Testis (tissue), 3 donors: ENCODE results near the gene ZNF83. TPM values are rescaled to one million over a fixed set of nuclear protein-coding genes. Genes with fewer than 3 reads are reported as not detected.
"Not testable (repeated sequence)": the region's sequence is repeated elsewhere in the genome, so short reads cannot be mapped to it uniquely, and the experiment has no call there.

ENCODE experiments used
- DNase-seq: peaks from one replicate; pipeline ENCODE4 v3.0.0-alpha.2; 2019
- H3K27ac ChIP-seq, 2 donors: fragments of 200-600 bp; sonication (generic); one replicate each; pipeline ENCODE4 v1.5.1; 2019
- H3K27me3 ChIP-seq: fragments of 200-600 bp; sonication (generic); one replicate; pipeline ENCODE4 v1.5.1; 2019
- H3K36me3 ChIP-seq: fragments of 200-600 bp; sonication (generic); one replicate; pipeline ENCODE4 v1.5.1; 2017; ENCODE audit warnings: low read depth; ENCODE audit errors: missing control alignments
- H3K4me1 ChIP-seq: fragments of 200-600 bp; sonication (generic); one replicate; pipeline ENCODE4 v1.5.1; 2019
- H3K4me3 ChIP-seq, 2 donors: fragments of 200-600 bp; sonication (generic); one replicate each; pipeline ENCODE4 v1.5.1; 2017 to 2019
- H3K9me3 ChIP-seq: fragments of 200-600 bp; sonication (generic); one replicate; pipeline ENCODE4 v1.5.1; 2017
- POLR2A ChIP-seq: fragments of 450-650 bp; IDR thresholded peaks from one replicate; pipeline ENCODE4 v1.6.1; 2017; ENCODE audit warnings: antibody characterized with exemption, mild to moderate bottlenecking, moderate library complexity
- WGBS, 2 donors: methylation state at CpG; one replicate each; pipeline ENCODE4 v1.1.5; 2018; 5-methylcytosine and 5-hydroxymethylcytosine counted together
- intact Hi-C: fragments of 100-400 bp; cut with DNase I; formaldehyde crosslinking; loops from one replicate; pipeline ENCODE4 v1.15.1; 2023; ENCODE audit warnings: low total_unique reads
- polyA plus RNA-seq: library from polyadenylated mRNA; stranded (reverse); fragments of 350-450 nt; fragmentation: Illumina TruSeq; extraction: RNeasy Lipid Tissue Mini Kit (QIAGEN cat#74804); gene quantifications from one replicate; pipeline ENCODE4 v1.2.3, GENCODE V29; 2014; ENCODE audit warnings: low read depth, low replicate concordance; ENCODE audit not compliant: insufficient read depth
- total RNA-seq, 2 donors: library from RNA; depleted of rRNA; stranded (reverse); fragments of >200 nt; gene quantifications; one replicate each; pipeline ENCODE4 v1.2.3, GENCODE V29; 2016
- TF ChIP-seq, protein P1 (sequence below), 3 experiments: fragments of 450-650 bp in 2 of 3; fragments of 200-600 bp in 1 of 3; sonication (generic) in 1 of 3; IDR thresholded peaks; one replicate each; pipeline ENCODE4 v1.5.1; 2016 to 2019; ENCODE audit warnings: antibody characterized with exemption in 3 of 3, mild to moderate bottlenecking in 2 of 3, moderate library complexity in 1 of 3

ZNF83 gene
- total and polyA plus RNA-seq, 3 donors from 2014 or later = 28.6 to 61.1 (median 50.8) TPM

DNA sequence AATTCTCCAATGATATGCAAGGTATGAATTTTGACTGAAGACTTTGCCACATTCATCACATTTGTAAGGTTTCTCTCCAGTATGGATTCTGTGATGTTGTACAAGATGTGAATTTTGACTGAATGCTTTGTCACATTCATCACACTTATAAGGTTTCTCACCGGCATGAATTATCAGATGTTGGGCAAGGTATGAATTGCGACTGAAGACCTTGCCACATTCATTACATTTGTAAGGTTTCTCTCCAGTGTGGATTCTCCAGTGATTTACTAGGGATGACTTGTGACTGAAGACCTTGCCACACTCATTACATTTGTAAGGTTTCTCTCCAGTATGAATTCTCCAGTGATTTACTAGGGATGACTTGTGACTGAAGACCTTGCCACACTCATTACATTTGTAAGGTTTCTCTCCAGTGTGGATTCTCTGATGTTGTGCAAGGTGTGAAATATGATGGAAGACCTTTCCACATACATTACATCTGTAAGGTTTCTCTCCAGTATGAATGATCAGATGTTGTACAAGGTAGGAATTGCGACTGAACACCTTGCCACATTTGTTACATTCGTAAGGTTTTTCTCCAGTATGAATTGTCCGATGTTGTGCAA, 24.8 kb downstream of the ZNF83 start:
- Histone ChIP-seq H3K36me3 (no peaks in the 10 kb centered on the region), H3K4me3 (no peak overlapping the region), H3K4me1 (no peaks in the 10 kb centered on the region), H3K27me3 (no peaks in the 10 kb centered on the region), H3K27ac (no peak overlapping the region), H3K9me3 (no peaks in the 10 kb centered on the region)
- intact Hi-C loops = no loop called here
- TF ChIP-seq, protein P1, sequence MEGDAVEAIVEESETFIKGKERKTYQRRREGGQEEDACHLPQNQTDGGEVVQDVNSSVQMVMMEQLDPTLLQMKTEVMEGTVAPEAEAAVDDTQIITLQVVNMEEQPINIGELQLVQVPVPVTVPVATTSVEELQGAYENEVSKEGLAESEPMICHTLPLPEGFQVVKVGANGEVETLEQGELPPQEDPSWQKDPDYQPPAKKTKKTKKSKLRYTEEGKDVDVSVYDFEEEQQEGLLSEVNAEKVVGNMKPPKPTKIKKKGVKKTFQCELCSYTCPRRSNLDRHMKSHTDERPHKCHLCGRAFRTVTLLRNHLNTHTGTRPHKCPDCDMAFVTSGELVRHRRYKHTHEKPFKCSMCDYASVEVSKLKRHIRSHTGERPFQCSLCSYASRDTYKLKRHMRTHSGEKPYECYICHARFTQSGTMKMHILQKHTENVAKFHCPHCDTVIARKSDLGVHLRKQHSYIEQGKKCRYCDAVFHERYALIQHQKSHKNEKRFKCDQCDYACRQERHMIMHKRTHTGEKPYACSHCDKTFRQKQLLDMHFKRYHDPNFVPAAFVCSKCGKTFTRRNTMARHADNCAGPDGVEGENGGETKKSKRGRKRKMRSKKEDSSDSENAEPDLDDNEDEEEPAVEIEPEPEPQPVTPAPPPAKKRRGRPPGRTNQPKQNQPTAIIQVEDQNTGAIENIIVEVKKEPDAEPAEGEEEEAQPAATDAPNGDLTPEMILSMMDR (IDR thresholded peaks at IDR 0.05) = no peak
- TF ChIP-seq POLR2A = no peak
- WGBS, 2 donors = 95 to 96% methylated on average over 5 of the region's 5 CpGs
- no peak for DNase-seq

DNA sequence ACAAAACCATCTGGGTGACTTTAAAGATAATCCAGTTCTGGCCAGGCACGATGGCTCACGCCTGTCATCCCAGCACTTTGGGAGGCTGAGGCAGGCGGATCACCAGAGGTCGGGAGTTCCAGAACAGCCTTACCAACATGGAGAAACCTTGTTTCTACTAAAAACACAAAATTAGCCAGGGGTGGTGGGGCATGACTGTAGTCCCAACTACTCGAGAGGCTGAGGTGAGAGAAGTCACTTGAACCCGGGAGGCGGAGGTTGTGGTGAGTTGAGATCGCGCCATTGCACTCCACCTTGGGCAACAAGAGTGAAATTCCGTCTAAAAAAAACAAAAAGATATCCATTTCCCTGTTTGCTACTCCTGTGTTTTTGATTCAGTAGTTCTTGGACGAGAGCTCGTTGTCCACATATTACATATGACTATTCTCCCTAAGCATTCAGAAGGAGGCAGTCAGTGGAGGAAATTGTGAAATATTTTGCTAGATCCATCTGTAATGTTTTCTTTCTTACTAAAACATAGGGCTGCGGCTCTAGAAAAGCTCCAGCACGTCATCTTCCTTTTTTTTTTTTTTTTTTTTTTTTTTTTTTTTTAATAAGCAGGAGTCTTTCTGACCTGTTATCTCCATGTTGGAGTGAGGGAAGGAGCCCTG, 34.5 kb downstream of the ZNF83 start:
- Histone ChIP-seq H3K4me1 (peaks cover 14% of the 10 kb centered on the region), H3K27ac (no peak overlapping the region), H3K4me3 (no peak overlapping the region), H3K9me3 (no peaks in the 10 kb centered on the region), H3K27me3 (no peaks in the 10 kb centered on the region), H3K36me3 (no peaks in the 10 kb centered on the region)
- no peak for TF ChIP-seq POLR2A
- TF ChIP-seq, protein P1 (IDR thresholded peaks at IDR 0.05) = no peak
- no peak for DNase-seq
- intact Hi-C loops = no loop called here
- WGBS, 2 donors = 87 to 88% methylated on average over 14 of the region's 14 CpGs

DNA sequence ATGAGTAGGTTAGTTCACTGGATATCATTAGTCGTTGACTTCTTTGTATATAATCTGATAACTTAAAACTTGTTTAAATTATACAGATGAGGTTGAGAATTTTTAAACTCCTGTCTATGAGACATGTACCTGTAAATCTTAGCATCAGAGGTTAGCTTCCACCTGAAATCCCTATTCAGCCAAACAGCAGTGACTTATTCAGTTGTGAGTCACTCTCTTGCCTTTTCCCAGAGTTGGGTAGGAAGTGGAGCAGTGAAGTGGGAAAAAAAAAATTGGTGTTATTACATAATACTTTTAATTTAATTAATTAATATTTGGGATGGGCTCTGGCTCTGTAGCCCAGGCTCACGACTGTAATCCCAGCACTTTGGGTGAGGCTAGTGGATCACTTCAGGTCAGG, 35.2 kb downstream of the ZNF83 start:
- Histone ChIP-seq H3K27ac (no peak overlapping the region), H3K36me3 (no peaks in the 10 kb centered on the region), H3K4me1 (peaks cover 14% of the 10 kb centered on the region), H3K27me3 (no peaks in the 10 kb centered on the region), H3K4me3 (no peak overlapping the region), H3K9me3 (no peaks in the 10 kb centered on the region)
- intact Hi-C loops = no loop called here
- DNase-seq = no peak
- WGBS, 2 donors = 69 to 76% methylated on average over 2 of the region's 2 CpGs
- TF ChIP-seq, protein P1 (IDR thresholded peaks at IDR 0.05) = no peak
- no peak for TF ChIP-seq POLR2A

DNA sequence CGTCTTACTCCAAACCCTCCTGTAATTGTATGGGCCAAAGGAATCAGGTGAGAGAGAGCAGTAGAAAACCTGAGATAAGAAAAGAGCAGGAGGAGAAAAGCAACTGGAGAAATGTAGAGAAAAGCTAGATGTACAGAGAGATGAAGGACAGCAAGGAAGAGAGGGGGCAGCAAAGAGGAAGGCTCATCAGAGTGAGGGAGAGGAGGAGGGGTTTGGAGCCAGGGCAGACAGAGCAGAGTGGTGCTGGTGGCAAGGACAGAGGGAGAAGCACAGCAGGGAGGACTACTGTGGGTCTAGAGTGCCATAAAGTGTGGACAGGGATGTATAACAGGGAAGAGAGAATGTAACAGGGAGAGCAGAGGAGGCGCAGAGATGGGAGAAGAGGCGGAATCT, 36.2 kb downstream of the ZNF83 start:
- H3K27ac ChIP-seq = not testable (repeated sequence)

DNA sequence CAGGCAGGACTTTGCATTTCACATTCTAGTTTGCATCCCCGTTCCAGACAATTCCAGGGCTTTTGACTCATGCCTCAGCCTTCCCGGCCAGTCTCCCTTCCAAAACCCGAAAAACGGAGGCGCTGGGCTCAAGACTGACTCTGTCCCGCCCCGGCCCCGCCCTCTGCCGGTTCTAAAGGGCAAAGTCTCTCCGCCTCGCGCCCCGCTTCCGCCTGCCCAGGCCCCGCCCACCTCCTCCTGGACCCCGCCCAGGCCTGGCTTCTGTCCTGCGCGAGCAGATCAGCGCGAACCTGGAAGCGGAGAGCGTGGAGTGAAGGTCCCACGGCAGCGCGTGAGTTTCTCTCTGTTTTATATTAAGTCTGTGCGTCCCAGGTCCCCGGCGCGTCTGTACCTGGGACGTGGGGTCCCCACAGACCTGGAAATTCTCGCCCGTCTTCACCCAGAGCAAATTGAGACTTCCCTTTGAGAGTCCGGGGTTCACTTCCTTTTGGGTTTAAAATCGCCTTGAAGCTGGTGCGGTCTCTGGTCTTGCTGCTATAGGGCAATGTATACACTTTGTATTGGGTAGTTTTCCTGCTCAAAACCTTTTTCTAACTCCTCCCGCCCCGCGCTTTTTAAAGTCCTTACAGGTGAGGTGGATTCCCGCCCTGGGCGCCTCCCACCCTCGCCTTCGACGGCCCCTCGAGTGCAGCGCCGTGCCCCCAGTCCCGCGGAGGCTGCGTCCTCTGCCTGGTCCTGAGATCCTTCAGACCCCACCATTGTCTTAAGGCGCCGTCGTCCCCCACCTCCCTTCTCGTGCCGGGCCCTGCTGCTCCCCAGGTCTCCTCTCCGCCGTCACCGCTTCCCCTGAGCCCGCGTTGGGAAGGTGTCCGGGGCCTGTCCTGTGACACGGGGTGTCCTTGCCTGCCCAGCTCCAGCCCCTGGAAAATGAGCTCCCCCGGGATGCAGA, 36.9 kb downstream of the ZNF83 start:
- Histone ChIP-seq H3K4me1 (peaks cover 14% of the 10 kb centered on the region), H3K27me3 (no peaks in the 10 kb centered on the region), H3K36me3 (no peaks in the 10 kb centered on the region), H3K4me3 (peak overlapping the region; percentile 64 to 66), H3K27ac (peak overlapping the region; percentile 50 to 61), H3K9me3 (no peaks in the 10 kb centered on the region)
- peak; percentile 94 for DNase-seq
- WGBS, 2 donors = 0 to 1% methylated on average over 26 to 62 of the region's 62 CpGs
- intact Hi-C loops = no loop called here
- TF ChIP-seq, protein P1 (IDR thresholded peaks at IDR 0.05) = peak in 2 of 3 experiments; percentile 17 to 25
- TF ChIP-seq POLR2A = no peak

More for the DNA sequence above, 36.2 kb downstream of the ZNF83 start:
- H3K9me3 ChIP-seq, intact Hi-C loops, DNase-seq, H3K27me3 ChIP-seq, H3K36me3 ChIP-seq: not testable (repeated sequence)
- Histone ChIP-seq H3K4me1 (peaks cover 14% of the 10 kb centered on the region), H3K4me3 (peak overlapping the region; percentile 64 to 66)
- 44 to 48% methylated on average over 3 of the region's 3 CpGs for WGBS, 2 donors
